NCI-H1694 treated with DMSO at 0.1 percent for 48 hours (cell line): Measurements from ENCODE around the gene EGFL7.

Source experiments
- DNase-seq: peaks from one replicate; lab custom pipeline; 2025; lab: John Stamatoyannopoulos, UW

EGFL7 gene

DNA sequence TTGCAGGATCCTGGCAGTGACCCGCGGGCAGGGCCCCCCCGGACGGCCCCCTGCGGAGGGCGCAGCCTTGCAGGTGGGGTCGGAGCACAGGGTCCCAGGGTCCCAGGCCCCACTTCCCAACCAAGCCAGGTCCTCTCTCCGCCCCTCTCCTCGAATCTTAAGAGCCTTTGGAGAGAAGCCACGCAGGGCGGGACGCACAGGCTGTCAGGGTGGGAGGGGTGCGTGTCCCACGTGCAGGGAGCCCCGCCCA lies 18.4 kb upstream of the EGFL7 start:
- DNase-seq = peak; percentile 40

DNA sequence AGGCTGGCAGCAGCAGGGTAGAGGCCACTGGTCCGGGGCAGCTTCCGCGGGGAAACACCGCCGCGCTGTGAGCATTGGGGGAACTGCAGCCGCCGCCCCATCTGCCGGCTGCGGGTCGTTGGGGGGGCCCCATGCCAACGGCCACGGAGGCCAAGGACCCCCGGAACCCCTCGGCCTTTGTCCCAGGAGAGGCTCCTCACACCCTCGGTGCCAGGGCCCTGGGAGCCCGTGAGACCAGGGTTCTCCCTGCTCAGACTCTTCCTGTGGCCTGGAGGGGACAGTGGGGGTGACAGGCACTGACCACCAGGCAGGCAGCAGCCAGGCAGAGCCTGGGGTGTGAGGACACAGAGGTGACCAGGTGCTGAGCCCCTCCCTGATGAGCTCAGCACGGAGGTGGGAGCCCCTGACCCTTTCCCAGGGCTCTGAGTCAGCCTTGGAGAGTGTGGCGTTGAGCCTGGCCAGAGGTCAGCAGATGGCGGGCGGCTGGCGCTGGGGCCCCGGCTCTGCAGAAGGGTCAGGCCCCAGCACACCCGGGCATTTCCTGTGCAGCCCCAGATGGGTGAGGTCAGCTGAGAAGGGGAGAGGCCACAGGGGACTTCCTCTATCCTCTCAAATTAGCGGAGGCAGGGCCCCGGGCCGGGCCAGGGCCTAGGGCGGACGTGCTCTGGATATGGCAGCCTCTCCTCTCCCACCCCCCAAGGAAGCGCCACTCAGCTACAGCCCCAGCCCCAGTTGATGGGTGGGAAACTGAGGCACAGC lies 17.9 kb upstream of the EGFL7 start:
- no peak for DNase-seq

DNA sequence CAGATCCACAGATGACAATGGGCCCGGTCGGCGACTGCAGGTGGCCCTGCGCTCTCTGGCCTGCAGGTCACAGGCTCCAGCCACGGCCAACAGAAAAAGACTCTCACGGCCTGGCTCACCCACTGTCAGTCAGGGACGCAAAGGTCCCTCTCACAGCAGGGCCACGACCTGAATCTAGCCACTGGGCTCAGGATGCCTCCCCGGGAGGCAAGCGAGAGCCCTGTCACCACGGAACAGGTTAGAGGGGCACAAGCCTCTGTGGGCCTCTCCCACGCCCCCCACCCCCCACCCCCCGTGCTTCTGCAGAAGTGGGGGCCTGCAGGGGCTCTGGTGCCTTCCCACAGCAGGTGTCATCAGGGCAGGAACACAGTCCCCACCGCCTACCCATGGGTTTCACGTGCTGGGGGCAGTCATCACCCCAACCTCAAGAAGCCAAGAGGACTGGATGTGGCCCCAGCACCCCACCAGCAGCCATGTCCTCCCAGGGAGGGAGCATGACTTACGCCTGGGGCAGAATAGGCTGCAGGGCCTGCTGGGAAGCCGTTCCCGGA lies 17.3 kb upstream of the EGFL7 start:
- no peak for DNase-seq

DNA sequence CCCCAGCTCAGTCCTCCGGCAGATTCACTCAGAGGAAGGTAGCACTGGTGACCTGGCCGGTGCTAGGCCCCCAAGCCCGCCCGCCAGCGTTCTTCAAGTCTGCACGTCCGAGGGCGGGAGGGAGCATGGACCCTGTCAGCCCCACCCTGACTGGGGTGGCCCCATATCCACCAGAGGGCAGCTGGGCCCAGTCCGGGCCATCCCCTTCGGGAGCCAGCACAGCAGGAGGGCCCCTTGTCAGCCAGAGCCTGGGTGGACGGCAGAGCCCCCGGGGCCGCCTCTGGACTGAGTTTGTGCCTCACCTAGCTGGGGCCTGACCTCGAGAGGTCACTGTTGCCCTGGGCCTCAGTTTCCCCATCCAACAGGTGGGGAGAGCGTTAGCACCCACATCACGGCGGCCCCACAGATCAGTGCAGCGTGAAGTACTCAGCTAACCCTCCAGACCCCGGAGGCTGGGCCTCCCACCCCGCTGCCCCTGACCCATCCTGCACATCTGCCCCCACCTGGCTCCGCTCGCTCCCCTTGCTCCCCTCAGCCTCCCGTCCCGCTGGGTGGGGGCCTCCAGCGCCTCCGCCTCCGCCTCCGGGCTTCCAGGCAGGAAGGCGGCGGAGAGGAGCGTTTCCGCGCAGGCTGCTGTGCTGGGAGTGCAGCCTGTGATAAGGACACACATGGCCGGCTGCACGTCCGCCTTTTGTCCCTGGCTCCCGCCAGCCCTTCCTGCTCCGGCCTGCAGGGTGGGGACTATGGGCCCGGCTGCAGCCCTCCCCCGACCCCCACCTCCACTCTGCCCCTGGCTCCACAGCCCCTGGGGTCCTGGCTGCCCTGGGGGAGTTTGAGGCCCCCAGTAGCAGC lies 16.6 kb upstream of the EGFL7 start:
- DNase-seq = no peak

DNA sequence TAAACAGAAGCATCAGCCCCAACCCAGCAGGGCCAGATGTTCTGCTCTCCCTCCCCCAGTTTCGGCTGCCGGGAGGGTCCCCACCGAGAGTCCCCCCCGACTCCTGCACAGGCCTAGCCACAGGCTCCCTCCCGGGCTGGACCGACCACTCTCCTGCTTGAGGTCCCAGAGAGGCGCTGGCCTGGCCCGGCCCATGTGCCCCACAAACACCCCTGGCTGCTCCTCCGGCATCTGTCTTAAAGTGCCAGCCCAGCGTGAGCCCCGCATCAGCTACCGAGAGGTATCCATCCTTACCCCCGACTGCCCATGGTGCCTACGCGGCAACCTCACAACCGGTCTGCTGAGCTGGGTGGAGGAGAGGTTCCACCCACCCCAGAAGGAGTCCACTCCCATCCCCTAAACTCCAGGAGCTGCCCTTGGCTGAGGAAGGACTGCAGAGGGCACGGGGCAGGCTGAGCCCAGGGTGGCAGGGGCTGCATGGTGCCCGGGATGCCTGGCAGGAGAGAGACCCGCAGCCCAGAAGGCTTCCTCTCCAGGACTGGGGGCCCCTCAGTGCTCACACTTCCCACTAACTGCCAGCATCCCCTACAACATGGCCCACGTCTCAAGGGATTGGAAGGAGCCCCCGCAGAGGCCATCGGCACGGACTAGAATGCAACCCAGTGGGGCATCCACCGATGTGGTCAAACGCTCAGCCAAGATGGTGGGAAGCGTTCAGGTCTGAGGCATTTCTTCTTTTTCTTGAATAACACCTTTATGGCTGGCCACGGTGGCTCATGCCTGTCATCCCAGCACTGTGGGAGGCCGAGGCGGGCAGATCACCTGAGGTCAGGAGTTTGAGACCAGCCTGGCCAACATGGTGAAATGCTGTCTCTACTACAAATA lies 15.6 kb upstream of the EGFL7 start:
- DNase-seq = no peak

DNA sequence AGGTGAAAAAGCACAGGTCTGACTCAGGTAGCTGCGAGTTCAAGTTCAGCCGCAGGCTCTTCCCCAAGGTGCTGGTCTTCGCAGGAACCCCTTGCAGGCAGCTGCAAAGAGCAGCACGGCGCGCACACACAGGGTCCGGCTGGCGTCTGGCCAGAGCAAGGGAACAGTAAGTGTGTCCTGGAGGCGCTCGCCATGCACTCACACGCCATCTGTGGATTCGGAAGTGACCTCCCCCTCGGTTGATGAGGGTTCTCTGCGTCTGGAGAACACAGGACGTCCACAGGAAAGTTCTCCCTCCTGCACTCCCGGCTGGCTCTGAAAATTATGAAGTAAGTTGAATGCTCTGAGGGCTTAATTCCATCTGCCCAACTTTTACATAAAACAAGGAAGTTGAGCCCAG lies 14.0 kb upstream of the EGFL7 start:
- DNase-seq = no peak

DNA sequence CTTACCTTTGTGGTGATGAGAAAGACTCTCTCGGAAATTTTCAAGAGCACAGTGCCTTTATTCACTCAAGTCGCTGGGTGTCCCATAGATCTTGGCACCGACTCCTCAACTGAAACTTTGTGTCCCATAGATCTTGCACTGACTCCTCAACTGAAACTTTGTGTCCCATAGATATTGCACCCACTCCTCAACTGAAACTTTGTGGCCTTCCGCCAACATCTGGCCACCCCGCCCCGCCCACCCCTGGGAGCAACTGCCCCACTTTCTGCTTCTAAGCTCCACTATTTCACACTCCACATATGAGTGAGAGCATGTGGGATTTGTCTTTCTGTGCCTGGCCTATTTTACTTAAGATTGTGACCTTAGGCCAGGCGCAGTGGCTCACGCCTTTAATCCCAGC lies 12.7 kb upstream of the EGFL7 start:
- DNase-seq = no peak

DNA sequence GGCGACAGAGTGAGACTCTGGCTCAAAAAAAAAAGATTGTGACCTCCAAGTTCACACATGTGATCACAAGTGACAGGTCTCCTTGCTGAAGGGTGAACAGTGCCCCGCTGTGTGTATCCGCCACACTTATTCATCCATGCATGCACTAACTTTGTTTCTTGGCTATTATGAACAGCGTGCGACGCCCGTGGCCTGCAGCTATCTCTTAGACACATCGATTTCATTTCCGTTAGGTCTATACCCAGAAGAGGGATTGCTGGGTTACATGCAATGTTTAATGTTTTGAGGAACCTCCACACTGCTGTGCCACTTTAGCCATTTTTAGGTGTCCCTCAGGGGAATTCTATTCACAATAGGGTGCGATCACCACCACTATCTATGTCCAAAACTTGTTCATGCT lies 12.1 kb upstream of the EGFL7 start:
- no peak for DNase-seq

DNA sequence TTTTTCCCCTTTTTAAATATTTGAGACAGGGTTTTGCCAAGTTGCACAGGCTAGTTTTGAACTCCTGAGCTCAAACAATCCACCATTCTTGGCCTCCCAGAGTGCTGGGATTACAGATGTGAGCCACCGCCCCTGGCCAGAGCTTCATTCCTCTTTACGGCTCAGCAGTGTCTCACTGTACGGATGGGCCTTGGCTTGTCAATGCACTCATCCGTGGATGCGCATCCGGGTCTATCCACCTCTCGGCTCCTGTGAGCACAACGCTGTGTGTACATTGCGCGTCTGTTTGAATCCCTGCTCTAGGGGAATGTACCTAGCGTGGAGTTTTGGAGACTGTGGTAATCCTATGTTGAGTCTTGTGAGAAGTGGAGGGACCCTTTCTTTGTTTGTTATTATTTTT lies 10.9 kb upstream of the EGFL7 start:
- no peak for DNase-seq

DNA sequence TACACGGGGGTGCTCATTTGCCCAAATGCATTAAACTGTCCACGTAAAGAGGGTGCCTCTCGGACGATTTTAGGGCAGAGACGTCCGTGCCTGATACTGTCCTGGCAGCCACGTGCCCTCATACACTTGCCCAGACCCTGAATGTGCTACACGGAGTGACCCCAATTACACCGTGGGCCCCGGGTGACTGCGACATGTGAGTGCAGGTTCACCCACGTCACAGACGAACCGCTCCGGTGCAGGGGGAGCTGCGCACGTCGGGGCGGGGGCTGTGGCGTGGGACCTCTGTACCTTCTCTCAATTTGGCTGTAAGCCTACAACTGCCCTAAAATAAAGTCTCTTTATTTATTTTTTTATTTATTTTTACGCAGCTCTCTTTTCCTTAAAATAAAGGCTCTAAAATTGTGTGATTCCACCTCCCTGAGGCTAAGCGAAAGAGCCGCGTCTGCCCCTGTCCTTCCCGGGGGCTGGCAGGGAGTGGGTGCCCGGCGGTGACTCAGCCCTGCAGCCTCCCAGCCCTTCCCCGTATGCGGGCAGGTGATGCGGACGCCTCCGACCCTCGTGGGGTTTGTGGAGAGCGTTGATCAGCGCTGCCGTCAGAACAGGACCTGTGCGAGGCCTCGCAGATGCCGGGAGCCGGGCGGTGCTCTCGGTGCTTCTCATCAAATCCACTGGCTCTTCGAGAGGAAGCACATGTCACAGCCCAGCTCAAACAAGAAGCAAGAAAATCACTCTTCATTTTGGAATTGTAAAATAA lies 9.2 kb upstream of the EGFL7 start:
- DNase-seq = no peak

DNA sequence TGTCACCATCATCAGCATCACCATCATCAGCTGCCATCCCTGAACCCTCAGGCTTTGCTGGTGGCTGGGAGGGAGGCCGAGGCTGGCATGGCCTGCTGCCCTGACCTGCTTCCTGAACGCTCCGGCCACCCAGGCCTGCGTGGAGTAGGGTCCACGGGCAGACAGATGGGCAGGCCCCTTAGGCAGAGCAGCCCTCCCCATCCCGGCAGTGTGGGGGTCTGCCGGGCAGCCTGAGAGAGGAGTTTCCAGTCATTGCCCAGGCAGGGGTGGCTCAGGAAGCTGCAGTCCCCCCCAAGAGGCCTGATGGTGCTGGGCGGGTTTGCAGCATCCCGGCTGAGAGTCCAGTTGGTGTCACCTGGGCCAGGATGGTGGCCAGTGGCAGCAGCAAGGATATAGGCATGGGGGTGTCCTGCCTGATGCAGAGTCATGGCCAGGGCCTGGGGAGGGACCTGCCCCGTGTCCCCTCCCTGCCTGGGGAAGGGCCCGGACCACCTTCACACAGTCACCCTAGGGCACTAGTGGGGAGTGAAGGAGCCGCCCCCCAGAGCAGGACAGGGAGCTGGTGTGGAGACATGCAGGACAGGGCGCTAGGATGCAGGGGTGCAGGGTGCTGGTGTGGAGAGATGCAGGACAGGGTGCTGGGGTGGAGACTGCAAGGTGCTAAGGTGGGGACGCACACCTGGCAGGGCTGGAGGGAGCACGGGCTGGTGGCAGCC lies 7.7 kb upstream of the EGFL7 start:
- DNase-seq = no peak

DNA sequence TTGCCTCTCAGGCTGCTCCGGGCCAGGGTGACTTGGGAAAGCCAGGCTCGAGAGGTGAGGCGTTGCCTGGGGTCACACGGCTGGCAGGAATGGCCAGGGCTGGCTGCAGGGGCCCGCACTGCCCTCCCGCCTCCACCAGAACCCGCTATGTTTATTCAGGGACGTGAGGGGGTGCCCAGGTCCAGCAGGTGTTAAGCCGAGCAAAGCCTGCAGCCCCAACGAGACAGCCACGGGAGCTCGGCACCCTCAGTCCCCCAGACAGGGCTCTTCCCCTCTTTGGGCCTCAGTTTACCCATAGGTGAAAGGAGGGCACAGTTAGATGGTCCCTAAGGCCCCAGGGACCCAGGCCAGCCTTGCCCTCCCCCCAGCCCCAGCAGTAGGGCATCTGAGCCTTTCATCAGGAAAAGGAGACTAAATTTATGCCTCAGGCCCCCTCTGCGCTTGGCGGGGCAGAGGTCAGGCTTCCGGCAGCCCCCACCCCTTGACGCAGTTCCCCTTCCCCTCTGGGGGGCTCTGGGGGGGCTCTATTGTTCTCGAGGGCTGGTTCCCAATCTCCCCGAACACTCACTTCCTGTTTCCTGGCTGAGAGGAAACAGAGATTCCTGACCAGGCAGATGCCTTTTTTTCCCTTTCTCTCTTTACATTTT lies 7.1 kb upstream of the EGFL7 start:
- DNase-seq = no peak

DNA sequence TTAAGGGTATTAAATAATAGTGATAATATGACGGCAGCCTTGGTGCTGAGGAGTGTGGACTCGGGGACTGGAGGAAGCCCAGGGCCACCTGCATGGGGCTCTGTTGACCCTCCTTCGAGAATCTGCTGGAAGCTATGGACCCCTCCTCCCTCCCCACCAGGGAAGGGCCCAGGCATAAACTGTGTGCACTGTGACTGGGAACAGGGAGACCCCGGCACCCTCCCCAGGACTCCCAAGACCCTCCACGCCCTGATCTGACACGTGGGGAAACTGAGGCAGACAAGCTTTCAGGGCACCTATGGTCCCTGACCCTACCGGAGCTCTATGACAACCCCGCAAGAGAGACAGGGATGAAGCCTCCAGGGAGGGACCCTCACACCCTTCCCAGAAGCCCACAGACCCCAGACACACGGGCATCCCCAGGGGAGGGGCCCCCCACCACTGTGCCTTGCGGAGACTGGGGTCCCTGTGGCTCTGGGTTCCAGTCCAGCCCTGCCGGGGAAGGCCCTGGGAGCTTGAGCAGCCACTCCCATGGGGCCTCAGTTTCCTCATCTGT lies 6.5 kb upstream of the EGFL7 start:
- no peak for DNase-seq

DNA sequence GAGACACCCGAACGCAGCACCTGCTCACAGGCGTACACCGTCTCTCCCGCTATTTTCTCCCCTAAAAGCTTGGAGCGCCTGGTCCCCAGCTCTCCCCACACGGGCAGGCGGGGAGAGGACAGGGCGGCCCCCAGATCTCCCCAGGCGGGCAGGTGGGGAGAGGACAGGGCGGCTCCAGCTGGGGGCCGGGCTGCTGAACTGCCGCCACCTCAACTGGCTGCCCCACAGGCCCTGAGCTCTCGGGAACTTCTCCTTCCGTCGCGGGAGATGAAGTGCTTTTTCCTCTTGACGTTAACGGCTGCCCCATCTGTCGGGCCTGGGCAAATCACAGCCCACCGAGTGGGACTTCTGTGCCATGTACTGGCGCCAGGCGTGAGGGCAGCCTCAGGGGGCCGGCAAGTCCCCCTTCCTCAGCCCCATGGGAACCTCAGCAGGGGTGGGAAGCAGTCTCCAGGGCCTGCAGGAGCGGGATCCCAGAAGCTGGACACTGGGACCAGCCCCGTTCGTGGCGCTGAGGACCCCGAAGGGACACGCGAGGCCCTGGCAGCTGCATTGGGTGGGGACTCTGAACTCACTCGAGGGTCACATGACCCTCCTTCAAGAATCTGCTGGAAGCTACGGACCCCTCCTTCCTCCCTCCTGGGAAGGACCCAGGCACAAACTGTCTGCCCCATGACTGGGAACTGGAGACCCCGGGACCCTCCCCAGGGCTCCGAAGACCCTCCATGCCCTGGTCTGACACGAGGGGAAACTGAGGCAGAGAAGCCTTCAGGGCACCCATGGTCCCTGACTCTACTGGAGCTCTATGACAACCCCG lies 5.7 kb upstream of the EGFL7 start:
- no peak for DNase-seq

DNA sequence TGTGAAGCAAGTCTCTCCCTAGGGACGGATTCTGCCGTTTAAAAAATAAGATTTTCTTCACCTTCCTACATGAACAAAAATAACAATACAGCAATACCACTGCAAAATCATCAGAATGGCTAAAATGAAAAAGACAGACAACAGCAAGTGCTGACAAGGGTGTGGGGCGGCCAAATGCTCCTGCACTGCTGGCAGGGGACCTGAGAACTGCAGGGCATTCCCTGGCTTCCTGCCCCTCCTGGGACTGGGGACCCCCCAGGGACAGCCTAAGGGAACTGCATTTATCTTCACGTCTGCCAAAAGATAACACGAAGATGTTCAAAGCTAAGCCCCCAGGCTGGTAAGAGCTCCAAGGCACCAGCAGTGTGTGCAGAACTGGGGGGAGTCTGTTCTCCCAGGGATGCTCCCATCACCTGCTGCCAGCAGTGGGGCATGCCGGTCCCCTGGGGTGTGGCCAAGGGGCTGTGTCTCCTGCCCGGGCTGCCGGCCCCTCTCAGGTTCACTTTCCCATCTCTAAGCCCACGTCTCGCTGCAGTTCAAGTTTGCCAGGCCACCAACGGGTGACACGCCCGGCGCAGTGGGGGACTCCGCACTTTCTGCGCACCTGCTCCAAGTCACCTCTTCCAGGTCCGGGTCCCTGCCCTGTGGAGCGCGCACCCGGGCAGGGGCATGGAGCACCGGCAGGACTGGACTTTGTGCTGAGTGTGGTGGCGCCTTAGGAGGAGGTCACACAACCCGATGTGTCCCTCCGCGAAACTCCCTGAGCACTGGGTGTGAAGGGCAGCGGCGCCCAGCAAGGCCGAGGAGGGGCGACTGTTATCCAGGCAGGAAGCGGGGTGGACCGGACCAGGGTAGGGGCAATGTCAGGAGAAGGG lies 4.5 kb upstream of the EGFL7 start:
- DNase-seq = no peak

DNA sequence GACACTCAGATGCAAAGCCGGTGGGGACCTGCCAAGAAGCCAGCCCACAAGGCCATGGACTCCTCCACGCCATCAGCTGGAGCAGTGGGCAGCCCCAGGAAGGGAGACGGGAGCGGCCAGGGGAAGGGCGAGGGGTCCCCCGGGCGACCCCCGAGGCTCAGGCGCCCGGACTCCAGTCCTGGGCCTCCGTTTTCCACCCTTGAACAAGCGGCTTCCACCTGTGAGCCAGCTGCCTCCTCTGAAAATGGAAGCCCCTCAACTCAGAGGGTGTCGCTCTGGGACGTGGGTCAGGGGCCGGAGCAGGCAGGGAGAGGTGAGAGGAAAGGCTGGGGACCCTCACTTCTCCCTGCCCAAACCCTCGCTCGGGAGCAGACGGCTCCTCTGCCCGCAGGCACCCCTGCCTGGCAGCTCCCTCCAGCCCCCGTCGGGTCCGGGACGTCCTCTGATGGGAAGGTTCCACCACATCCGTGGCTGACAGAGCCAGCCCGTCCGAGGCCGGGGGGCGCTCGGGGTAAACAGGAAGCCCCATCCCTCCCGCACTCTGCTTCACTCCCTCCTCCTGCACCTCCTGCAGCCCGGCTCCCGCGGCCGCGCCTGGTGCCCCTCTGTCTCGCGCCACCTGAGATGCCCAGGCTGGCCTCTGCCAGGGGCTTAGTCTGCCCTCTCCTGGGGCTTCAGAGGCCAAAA lies 3.7 kb upstream of the EGFL7 start:
- no peak for DNase-seq

DNA sequence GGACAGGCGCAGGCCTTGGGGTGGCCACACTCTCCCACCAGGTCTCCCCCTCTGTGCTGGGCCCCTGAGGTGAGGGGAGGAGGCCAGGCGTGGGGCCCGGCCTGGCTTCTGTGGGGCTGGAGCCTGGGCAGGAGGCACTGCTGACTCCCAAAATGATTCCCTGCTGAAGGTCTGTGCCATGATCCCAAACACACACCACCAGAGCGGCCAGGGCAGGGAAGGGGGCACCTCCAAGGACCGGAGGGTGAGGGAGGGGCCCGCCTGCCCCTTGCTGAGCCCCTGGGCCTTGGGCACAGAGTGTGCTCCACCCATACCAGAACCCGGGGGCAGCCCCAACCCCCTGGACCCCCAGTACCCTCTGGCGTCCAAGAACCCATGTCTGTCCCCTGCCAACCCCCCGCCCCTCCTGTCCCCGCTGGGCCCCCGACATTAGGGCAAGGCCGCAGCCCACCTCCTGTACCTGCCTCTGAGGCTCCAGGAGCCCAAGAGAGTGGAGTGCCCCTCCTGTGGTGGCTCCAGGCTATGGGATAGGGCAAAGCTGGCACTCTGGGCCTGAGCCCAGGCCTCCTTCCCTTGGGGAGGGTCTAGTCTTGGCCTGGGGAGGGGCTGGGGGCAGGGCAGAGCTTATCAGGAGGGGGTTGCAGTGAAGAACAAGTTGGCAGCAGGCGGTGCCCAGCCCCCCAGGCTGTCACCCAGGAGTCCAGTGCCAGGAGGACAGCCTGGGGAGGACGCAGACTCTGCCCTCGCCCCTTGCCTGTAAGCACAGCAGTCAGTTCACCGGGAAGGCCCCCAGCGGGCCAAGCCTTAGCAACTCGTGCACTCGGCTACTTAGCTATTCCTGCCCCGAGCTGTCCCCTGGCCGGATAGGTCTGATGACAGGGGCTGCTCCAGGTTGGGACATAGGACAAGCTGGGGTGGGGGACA lies 2.6 kb upstream of the EGFL7 start:
- DNase-seq = no peak
